Neural cell (in vitro differentiated cells): Measurements from ENCODE around the gene RHEBL1.

Experiments used
- EP300 ChIP-seq: fragments of 450-650 bp; conservative IDR thresholded peaks from 2 replicates; pipeline ENCODE4 v1.6.1; 2014; ENCODE audit warnings: antibody characterized with exemption, mild to moderate bottlenecking, moderate library complexity; ENCODE audit not compliant: poor library complexity, severe bottlenecking
- EZH2 ChIP-seq: fragments of 200-600, 300-800 bp; shearing (Covaris generic), sonication (generic); IDR thresholded peaks from 2 replicates; pipeline ENCODE4 v1.6.1; 2014; ENCODE audit warnings: antibody characterized with exemption, low read length, borderline replicate concordance, mild to moderate bottlenecking; ENCODE audit not compliant: insufficient read depth, poor library complexity, severe bottlenecking
- MXI1 ChIP-seq: fragments of 450-650 bp; conservative IDR thresholded peaks from 2 replicates; pipeline ENCODE4 v1.6.1; 2014; ENCODE audit warnings: antibody characterized with exemption, mild to moderate bottlenecking; ENCODE audit not compliant: poor library complexity, severe bottlenecking
- POLR2AphosphoS5 ChIP-seq: IDR thresholded peaks from 2 replicates; pipeline ENCODE4 v1.6.1; 2012
- RAD21 ChIP-seq: fragments of 450-650 bp; conservative IDR thresholded peaks from 2 replicates; pipeline ENCODE4 v1.6.1; 2014; ENCODE audit warnings: antibody characterized with exemption, mild to moderate bottlenecking, moderate library complexity
- TAF1 ChIP-seq: IDR thresholded peaks from 2 replicates; pipeline ENCODE4 v1.6.1; 2012; ENCODE audit warnings: low read depth
- TF ChIP-seq, protein P1 (sequence below): fragments of 450-650 bp; IDR thresholded peaks from 2 replicates; pipeline ENCODE4 v1.5.1; 2014; ENCODE audit warnings: antibody characterized with exemption, mild to moderate bottlenecking, moderate library complexity; ENCODE audit not compliant: poor library complexity, severe bottlenecking
- TF ChIP-seq, protein P2 (sequence below): IDR thresholded peaks from 2 replicates; pipeline ENCODE4 v1.6.1; 2012; ENCODE audit warnings: borderline replicate concordance

DNA sequence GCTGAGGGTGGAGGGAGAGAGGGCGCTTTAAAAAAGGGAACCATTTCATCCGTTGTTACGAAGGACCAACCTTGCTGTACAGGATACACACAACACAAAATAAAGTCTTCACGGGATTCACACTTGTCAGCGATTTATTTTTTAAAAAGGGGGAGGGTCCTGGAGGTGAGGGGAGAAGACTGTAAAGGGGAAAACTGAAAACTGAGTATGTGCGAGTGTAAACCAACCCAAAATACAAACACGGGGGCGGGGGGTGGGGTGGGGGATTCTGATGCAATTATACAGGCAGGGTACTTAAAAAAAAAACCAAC, 50.7 kb downstream of the RHEBL1 start:
- TF ChIP-seq, protein P1, sequence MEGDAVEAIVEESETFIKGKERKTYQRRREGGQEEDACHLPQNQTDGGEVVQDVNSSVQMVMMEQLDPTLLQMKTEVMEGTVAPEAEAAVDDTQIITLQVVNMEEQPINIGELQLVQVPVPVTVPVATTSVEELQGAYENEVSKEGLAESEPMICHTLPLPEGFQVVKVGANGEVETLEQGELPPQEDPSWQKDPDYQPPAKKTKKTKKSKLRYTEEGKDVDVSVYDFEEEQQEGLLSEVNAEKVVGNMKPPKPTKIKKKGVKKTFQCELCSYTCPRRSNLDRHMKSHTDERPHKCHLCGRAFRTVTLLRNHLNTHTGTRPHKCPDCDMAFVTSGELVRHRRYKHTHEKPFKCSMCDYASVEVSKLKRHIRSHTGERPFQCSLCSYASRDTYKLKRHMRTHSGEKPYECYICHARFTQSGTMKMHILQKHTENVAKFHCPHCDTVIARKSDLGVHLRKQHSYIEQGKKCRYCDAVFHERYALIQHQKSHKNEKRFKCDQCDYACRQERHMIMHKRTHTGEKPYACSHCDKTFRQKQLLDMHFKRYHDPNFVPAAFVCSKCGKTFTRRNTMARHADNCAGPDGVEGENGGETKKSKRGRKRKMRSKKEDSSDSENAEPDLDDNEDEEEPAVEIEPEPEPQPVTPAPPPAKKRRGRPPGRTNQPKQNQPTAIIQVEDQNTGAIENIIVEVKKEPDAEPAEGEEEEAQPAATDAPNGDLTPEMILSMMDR: no peak
- TF ChIP-seq EP300 (no peak), EZH2 (no peak), POLR2AphosphoS5 (no peak), TAF1 (no peak), RAD21 (no peak), MXI1 (no peak)
- TF ChIP-seq, protein P2, sequence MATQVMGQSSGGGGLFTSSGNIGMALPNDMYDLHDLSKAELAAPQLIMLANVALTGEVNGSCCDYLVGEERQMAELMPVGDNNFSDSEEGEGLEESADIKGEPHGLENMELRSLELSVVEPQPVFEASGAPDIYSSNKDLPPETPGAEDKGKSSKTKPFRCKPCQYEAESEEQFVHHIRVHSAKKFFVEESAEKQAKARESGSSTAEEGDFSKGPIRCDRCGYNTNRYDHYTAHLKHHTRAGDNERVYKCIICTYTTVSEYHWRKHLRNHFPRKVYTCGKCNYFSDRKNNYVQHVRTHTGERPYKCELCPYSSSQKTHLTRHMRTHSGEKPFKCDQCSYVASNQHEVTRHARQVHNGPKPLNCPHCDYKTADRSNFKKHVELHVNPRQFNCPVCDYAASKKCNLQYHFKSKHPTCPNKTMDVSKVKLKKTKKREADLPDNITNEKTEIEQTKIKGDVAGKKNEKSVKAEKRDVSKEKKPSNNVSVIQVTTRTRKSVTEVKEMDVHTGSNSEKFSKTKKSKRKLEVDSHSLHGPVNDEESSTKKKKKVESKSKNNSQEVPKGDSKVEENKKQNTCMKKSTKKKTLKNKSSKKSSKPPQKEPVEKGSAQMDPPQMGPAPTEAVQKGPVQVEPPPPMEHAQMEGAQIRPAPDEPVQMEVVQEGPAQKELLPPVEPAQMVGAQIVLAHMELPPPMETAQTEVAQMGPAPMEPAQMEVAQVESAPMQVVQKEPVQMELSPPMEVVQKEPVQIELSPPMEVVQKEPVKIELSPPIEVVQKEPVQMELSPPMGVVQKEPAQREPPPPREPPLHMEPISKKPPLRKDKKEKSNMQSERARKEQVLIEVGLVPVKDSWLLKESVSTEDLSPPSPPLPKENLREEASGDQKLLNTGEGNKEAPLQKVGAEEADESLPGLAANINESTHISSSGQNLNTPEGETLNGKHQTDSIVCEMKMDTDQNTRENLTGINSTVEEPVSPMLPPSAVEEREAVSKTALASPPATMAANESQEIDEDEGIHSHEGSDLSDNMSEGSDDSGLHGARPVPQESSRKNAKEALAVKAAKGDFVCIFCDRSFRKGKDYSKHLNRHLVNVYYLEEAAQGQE: no peak
